Uterus (tissue), 4 donors: Measurements from ENCODE around the gene ADARB2. TPM values are rescaled to one million over a fixed set of nuclear protein-coding genes. Genes with fewer than 3 reads are reported as not detected.

Source experiments
- DNase-seq, 2 donors: peaks; one replicate each; pipeline ENCODE4 v3.0.0-alpha.2; 2019 to 2020
- H3K27ac ChIP-seq, 2 donors: fragments of 200-600 bp; sonication (generic); 1 replicate in 1 of 2; 2 replicates in 1 of 2; pipeline ENCODE4 v1.5.1; 2016 to 2018
- H3K27me3 ChIP-seq, 2 donors: fragments of 200-600 bp; sonication (generic); one replicate each; pipeline ENCODE4 v1.5.1; 2018 to 2019; ENCODE audit warnings: control low read depth in 1 of 2
- H3K36me3 ChIP-seq, 2 donors: fragments of 200-600 bp; sonication (generic); one replicate each; pipeline ENCODE4 v1.5.1; 2019; ENCODE audit warnings: control low read depth in 1 of 2
- H3K4me1 ChIP-seq, 2 donors: fragments of 200-600 bp; sonication (generic); one replicate each; pipeline ENCODE4 v1.5.1; 2018 to 2019; ENCODE audit warnings: control low read depth in 1 of 2
- H3K4me3 ChIP-seq, 2 donors: fragments of 200-600 bp; sonication (generic); 1 replicate in 1 of 2; 2 replicates in 1 of 2; pipeline ENCODE4 v1.5.1; 2018 to 2019; ENCODE audit warnings: mild to moderate bottlenecking in 1 of 2
- H3K9me3 ChIP-seq, 2 donors: fragments of 200-600 bp; sonication (generic); one replicate each; pipeline ENCODE4 v1.5.1; 2019; ENCODE audit warnings: control low read depth in 1 of 2
- POLR2A ChIP-seq, 2 donors: fragments of 450-650 bp; IDR thresholded peaks; one replicate each; pipeline ENCODE4 v1.6.1; 2016; ENCODE audit warnings: antibody characterized with exemption in 2 of 2, mild to moderate bottlenecking in 1 of 2, moderate library complexity in 1 of 2
- intact Hi-C: fragments of 100-400 bp; cut with DNase I; formaldehyde crosslinking; loops from one replicate; pipeline ENCODE4 v1.15.1; 2023; ENCODE audit warnings: low total_unique reads
- total RNA-seq, 4 donors: library from RNA; depleted of rRNA in 3 of 4; stranded (reverse); fragments of >200 nt in 3 of 4; gene quantifications; one replicate each; pipeline versions ENCODE4 v1.1.0 to v1.2.4, GENCODE V29; 2014 to 2023
- TF ChIP-seq, protein P1 (sequence below), 4 experiments: fragments of 200-600 bp in 2 of 4; fragments of 450-650 bp in 2 of 4; sonication (generic) in 2 of 4; IDR thresholded peaks; one replicate each; pipeline ENCODE4 v1.5.1; 2016 to 2019; ENCODE audit warnings: antibody characterized with exemption in 4 of 4, mild to moderate bottlenecking in 2 of 4, moderate library complexity in 1 of 4
- donor health status: DM: yes; HTN: yes; CAD: no.

Gene ADARB2
- total RNA-seq, 4 donors from 2014 or later, result 0.76 to 2.6 (median 2.0) TPM; not detected in 1

DNA sequence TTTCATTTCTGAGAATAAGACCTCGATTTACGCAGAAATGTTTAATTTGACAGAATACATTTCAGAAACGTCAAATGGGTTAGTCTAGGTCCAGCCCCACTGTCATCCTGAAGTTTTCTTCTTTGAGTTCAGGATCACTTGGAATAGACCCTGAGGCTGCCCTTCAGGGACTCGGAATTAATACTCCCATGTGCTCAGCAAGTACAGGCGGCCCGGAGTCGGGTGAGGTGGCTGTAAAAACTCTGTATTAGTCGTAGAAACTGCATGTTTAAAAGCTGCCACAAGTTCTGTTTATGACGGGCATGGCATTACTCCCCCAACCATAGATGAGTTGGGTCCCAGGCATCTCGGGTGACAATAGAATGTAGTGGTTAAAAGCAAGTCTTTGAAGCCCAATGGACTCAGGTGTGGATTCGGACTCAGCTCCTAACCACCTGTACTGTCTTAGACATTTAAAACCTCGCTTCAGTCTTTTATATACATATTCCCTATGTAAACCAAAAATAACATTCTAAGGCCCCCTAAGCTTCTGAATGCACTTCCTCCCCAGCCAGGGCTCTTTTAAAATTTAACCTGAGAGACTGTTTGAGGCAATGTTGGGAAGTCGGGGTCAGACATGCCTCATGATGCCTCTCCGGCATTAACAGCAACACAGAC, 216.3 kb downstream of the ADARB2 start:
- Histone ChIP-seq H3K27ac (no peak overlapping the region), H3K4me1 (no peaks in the 10 kb centered on the region), H3K27me3 (no peaks in the 10 kb centered on the region), H3K4me3 (no peak overlapping the region), H3K9me3 (no peaks in the 10 kb centered on the region), H3K36me3 (no peaks in the 10 kb centered on the region)
- intact Hi-C loops, result no loop called here
- TF ChIP-seq, protein P1, sequence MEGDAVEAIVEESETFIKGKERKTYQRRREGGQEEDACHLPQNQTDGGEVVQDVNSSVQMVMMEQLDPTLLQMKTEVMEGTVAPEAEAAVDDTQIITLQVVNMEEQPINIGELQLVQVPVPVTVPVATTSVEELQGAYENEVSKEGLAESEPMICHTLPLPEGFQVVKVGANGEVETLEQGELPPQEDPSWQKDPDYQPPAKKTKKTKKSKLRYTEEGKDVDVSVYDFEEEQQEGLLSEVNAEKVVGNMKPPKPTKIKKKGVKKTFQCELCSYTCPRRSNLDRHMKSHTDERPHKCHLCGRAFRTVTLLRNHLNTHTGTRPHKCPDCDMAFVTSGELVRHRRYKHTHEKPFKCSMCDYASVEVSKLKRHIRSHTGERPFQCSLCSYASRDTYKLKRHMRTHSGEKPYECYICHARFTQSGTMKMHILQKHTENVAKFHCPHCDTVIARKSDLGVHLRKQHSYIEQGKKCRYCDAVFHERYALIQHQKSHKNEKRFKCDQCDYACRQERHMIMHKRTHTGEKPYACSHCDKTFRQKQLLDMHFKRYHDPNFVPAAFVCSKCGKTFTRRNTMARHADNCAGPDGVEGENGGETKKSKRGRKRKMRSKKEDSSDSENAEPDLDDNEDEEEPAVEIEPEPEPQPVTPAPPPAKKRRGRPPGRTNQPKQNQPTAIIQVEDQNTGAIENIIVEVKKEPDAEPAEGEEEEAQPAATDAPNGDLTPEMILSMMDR (IDR thresholded peaks at IDR 0.05), result no peak
- no peak for TF ChIP-seq POLR2A (IDR thresholded peaks at IDR 0.05)
- DNase-seq, result no peak

DNA sequence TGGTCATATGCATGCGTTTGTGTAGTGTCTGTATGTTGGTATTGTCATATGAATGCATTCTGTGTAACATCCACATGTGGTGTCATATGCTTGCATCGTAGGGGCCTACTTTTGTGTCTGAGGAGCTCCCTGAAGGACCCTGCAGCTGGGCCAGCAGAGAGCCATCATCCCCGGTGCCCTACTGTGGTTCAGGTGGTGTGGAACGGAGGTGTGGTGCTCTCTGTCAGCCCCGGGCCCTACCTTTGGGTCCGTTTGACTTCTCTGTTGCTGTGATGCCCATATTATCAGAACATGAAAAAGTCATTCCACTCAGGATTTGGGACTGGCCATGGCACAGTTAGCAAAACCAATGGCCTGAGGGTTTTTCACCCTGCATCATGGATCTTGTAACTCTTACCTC, 217.9 kb downstream of the ADARB2 start:
- TF ChIP-seq, protein P1 (IDR thresholded peaks at IDR 0.05), result no peak
- TF ChIP-seq POLR2A (IDR thresholded peaks at IDR 0.05), result no peak
- no peak overlapping the region for H3K4me3 ChIP-seq
- intact Hi-C loops, result no loop called here
- H3K9me3 ChIP-seq, result no peaks in the 10 kb centered on the region
- no peak for DNase-seq
- no peaks in the 10 kb centered on the region for H3K36me3 ChIP-seq
- no peaks in the 10 kb centered on the region for H3K4me1 ChIP-seq
- H3K27ac ChIP-seq, result no peak overlapping the region
- H3K27me3 ChIP-seq, result no peaks in the 10 kb centered on the region

DNA sequence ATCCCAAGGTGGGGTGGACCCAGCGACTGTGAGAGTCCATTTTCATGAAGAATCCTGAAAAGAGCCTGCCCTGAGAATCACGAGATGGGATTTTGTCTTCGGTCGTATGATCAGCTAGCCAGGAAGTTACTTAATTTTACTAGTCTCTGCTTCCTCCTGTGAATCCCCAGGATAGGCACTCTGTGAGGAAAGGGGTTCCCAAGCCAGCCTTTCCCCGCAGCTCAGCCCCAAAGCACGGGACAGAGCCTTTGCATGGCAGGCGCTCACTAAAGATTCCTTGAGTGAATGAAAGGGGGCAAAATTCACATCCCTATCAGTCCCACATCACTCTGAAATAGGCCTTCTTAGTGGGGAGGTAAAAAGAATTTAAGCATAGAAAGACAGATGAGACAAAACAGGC, 219.6 kb downstream of the ADARB2 start:
- no peaks in the 10 kb centered on the region for H3K4me1 ChIP-seq
- TF ChIP-seq, protein P1 (IDR thresholded peaks at IDR 0.05), result no peak
- TF ChIP-seq POLR2A (IDR thresholded peaks at IDR 0.05), result no peak
- no peaks in the 10 kb centered on the region for H3K36me3 ChIP-seq
- intact Hi-C loops, result no loop called here
- H3K9me3 ChIP-seq, result no peaks in the 10 kb centered on the region
- DNase-seq, result no peak
- no peaks in the 10 kb centered on the region for H3K27me3 ChIP-seq
- H3K27ac ChIP-seq, result no peak overlapping the region
- no peak overlapping the region for H3K4me3 ChIP-seq

DNA sequence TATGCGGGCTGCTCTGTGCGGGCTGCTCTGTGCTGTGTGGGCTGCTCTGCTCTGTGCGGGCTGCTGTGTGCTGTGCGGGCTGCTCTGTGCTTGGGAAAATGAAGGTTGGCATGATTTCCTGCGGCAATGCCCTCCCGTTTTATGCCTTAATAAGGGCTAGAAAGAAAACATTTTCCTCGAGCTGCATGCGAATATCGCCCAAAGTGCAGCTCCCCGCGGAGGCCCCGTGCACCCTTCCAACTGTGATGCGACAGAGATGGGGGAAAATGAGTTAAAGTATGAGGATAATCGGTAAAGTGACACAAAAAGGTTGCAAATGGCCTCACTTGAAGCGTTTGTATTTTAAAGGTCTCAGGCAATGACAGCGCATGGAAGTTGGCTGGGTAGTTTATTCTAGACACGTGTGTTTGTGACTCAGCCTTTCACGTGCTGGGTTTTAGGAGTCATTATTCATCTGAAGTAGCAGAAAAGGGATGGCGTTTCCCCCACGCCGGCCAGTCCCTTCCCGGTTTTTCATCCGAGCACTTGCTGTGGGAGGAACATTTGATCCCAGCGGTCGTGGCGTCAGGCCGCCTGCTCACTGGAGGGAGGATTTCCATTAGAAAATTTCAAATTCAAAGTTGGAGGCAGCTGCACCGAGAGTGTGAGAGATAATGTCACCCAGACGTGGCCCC, 220.7 kb downstream of the ADARB2 start:
- intact Hi-C loops, result no loop called here
- TF ChIP-seq, protein P1 (IDR thresholded peaks at IDR 0.05), result no peak
- no peak for TF ChIP-seq POLR2A (IDR thresholded peaks at IDR 0.05)
- no peak for DNase-seq

DNA sequence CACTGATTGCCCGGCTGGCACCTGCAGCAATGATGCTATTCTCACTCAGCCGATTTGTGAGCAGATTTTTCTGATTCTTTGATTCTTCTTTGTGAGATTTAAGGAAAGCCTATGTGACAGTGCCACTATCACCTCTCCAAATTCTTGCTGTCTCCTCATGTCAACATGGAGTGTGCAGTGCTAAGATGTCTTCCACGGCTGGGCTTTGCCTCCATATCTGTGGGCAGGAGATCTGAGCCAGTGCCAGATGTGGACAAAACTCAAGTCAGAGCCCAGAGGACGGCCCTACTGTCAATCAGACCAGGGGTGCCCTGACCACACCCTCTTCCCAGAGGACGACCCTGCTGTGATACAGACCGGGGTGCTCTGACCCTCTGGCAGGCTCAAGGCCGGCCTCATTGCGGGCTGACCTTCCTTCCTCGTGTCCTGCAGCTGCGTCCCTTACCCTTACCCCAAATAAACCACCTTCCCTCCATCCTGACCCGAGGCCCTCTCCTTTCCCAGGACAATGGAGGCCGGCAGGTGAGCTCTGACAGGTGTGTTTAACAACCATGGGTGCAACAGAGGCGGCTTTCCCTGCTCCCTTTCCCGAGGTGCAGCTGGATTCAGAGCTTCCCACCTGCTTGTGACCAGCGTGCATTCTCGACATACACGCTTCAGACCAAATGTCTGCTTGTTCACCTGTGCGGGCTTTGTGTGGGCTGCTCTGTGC, 221.4 kb downstream of the ADARB2 start:
- intact Hi-C loops, result no loop called here
- Histone ChIP-seq H3K27ac (no peak overlapping the region), H3K36me3 (no peaks in the 10 kb centered on the region), H3K27me3 (no peaks in the 10 kb centered on the region), H3K4me1 (no peaks in the 10 kb centered on the region), H3K4me3 (no peak overlapping the region), H3K9me3 (no peaks in the 10 kb centered on the region)
- DNase-seq, result no peak
- TF ChIP-seq POLR2A (IDR thresholded peaks at IDR 0.05), result no peak
- TF ChIP-seq, protein P1 (IDR thresholded peaks at IDR 0.05), result no peak

More for the DNA sequence above, 220.7 kb downstream of the ADARB2 start:
- Histone ChIP-seq H3K27ac (no peak overlapping the region), H3K4me3 (no peak overlapping the region), H3K4me1 (no peaks in the 10 kb centered on the region), H3K27me3 (no peaks in the 10 kb centered on the region), H3K9me3 (no peaks in the 10 kb centered on the region), H3K36me3 (no peaks in the 10 kb centered on the region)
